GM13977 (cell line): ENCODE data around the gene WDR6.

Experiments used
- DNase-seq: peaks from one replicate; pipeline ENCODE4 v3.0.0; 2012; ENCODE audit warnings: low spot score
- in situ Hi-C: fragments of 300-500 bp; cut with MboI; formaldehyde crosslinking; loops from one replicate; pipeline ENCODE4 v1.12.0; 2022; ENCODE audit warnings: low sequenced_read_pairs, low pct_unique_long_range_greater_than_20kb, mixed read lengths, inconsistent platforms; ENCODE audit not compliant: unreplicated experiment
- TF ChIP-seq, protein P1 (sequence below): IDR thresholded peaks from 2 replicates; pipeline ENCODE4 v1.5.1; 2012; ENCODE audit warnings: mild to moderate bottlenecking, control low read depth; ENCODE audit not compliant: insufficient read depth; ENCODE audit errors: extremely low read depth, missing control alignments

Gene WDR6

DNA sequence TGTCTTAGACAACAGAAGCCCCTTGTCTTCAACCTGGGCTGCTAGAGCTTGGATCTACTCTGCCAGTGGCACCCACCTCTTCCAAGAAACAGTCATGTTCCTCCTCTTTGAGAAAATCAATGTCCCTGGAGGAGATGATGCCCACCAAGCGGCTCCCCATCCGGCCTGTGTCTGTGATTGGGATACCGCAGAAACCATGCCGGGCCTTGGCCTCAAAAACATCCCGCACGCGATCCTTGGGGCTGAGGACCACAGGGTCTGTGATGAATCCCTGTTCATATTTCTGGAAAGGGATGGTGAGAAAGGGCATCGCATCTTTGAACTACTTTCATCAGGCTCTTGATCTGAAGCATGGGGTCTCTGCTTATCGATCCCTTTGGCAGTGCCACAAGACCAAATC lies 20.4 kb downstream of the WDR6 start:
- no peak for DNase-seq
- in situ Hi-C loops: no loop called here
- TF ChIP-seq, protein P1, sequence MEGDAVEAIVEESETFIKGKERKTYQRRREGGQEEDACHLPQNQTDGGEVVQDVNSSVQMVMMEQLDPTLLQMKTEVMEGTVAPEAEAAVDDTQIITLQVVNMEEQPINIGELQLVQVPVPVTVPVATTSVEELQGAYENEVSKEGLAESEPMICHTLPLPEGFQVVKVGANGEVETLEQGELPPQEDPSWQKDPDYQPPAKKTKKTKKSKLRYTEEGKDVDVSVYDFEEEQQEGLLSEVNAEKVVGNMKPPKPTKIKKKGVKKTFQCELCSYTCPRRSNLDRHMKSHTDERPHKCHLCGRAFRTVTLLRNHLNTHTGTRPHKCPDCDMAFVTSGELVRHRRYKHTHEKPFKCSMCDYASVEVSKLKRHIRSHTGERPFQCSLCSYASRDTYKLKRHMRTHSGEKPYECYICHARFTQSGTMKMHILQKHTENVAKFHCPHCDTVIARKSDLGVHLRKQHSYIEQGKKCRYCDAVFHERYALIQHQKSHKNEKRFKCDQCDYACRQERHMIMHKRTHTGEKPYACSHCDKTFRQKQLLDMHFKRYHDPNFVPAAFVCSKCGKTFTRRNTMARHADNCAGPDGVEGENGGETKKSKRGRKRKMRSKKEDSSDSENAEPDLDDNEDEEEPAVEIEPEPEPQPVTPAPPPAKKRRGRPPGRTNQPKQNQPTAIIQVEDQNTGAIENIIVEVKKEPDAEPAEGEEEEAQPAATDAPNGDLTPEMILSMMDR: no peak

DNA sequence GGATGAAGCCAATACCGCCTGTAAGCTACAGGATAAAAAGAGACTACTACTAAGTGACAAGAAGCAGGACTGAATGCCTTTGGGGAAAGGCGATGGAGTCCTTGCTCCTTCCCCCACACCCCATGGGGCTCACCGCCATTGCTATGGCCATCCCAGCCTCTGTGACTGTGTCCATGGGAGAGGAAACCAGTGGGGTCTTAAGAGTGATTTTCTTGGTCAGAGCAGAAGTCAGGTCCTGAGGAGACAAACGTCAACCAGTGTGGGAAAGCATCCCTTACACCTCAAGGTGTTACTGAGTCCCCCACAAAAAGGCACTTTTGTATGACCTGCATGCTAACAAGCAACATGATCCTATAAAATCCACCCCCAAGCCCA lies 21.1 kb downstream of the WDR6 start:
- in situ Hi-C loops: no loop called here
- TF ChIP-seq, protein P1: no peak

DNA sequence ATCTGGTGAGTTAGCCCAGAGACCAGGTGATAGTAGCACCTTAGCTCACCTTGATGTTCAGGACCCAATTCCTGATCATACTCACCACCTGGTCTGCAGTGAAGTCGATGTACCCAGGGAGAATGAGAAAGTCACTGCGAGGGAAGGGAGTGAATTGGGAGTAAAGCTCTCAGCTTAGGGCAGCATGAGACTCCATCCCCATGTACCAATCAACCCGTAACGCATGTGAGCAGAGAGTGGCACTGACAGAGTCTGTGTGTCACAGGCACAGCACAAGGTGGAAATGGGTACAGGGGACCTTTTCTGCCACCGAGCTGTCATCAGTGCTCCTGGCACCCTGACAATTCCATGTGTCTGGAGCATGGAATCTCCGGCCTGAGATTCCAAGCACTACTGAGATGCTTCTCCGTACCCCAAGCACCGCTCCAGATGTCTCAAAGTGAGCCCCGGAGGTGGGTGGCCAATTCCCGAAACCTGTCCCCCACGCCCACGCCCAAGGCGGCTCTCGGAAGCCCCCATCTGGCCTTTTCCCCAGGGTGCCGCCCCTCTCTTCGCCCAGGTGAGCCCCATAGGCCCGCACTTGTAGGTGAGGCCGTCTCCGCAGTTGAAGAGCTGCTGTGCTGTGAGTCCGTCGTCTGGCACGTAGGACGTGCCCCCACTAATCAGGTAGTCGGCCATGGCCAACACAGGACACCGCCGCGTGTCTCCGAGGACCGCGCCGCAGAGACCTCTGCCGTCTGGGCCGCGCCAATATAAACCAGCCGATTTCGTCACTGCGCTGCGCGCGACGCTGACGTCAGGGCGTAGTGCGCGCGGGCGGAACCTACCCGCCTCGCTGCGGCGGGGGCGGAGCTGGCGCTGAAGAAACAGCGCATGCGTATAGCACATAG lies 21.7 kb downstream of the WDR6 start, which contains the start of gene IMPDH2:
IMPDH2 (minus strand) TSS at position 726 of the 890 bp plus-strand sequence; CDS start at position 678, 48 bp downstream.
- peak; percentile 88 for DNase-seq
- TF ChIP-seq, protein P1: peak; percentile 23
- in situ Hi-C loops: no loop called here

More for the DNA sequence above, 21.1 kb downstream of the WDR6 start:
- DNase-seq: no peak

DNA sequence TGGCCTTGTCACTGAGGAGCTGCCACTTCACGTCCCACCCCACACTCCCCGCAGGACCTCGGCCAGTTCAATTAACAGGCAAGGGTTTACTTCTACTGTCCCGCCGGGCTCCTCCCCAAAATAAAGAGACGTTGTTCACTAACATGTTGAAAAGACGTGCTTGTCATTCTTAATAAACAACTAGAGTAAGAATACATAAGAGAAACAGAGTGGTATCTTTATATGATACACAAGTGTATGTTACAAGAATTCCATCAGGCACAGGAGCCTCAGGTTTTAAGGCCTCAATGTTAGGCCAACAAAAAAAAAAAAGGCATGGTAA lies 22.3 kb downstream of the WDR6 start:
- in situ Hi-C loops: no loop called here
- TF ChIP-seq, protein P1: no peak
- no peak for DNase-seq

DNA sequence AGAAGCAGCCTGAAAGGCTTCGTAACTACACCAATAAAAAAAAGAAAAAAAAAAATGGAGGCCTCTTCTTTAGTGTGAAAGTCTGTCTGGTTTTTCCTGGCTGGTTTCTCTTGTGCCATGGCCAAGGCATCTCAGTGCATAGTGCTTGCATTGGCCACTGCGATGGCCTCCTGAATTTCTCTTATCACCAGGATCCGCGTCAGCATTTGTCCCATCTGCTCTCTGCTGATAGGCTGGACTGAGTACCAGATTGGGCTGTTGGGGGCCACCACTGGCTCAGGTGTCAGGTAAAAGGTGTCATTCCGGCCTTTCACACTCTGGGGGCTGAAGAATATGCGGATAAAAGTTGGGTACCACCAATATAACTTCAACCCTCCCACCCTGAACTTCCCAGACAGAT lies 23.1 kb downstream of the WDR6 start:
- DNase-seq: no peak
- in situ Hi-C loops: no loop called here
- TF ChIP-seq, protein P1: no peak

DNA sequence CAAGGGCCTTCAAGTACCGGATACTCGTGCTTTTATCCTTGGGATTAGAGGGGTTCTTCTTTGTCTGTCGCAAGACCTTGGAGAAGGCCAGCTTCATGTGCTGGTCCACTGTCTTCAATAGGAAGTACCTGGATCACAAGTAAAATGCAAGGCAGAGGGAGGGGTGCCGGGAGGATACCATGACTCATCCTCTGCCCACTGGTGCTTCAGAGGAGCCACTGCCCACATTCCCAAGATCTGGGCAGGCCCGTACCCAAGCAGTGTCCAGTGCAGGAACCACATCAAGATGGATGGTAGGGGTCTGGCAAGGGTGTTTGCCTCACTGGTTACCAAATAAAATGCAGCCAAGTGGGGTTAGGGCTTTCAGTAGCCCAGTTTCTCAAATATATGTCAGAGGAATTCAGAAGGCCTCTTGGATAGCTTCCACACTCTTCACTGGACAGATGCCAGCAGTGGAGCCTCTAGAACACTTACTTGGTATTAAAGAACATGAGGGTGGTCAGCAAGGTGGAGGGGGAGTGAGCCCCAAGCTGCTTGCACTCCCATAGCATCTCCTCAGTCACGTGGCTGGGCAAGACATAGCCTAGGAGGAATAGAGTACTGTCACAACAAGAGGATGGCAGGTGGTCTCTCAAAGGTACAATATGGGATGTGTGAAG lies 25.6 kb downstream of the WDR6 start:
- no peak for DNase-seq
- in situ Hi-C loops: no loop called here
- TF ChIP-seq, protein P1: no peak
